Measurements from ENCODE around the gene RTP5. TPM values are rescaled to one million over a fixed set of nuclear protein-coding genes. Genes with fewer than 3 reads are reported as not detected.

The RTP5 gene
- total and polyA plus RNA-seq, 3 experiments from 2014 or later, result 0.11 to 0.23 (median 0.18) TPM

DNA sequence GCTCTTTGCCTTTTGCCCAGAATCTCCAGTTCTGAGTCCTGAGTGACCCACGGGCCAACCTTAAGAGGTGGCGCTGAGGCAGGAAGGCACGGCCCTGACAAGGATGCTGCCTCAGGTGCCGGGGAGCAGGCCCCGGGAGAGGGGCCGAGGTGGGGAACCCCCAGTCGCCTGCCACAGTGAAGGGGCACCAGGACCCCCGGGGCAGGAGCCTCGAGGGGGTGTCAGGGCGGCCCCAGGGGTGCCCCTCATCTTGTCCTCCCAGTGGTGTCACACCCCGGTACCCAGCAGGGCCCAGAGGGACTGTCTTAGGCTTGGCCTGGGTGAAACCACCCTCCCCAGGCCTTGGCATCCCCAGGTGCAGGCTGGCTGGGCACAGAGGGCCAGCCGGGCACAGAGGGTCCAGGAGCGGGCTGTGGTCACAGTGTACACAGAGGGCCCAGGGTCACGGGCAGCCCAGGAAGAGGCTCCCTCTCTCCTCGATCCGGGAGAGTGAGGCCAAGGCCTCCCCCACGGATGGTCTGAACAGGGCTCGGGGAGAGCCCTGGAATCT is 11.9 kb upstream of the RTP5 start:
- ChIA-PET CTCF (interaction anchor here (4.3 kb wide), 1 partner anchor 11 kb away, joined by 23 read pairs; no protein-coding TSS in a partner anchor), POLR2A (interaction anchor here (3.4 kb wide), 1 partner anchor 11 kb away, joined by 30 read pairs; the partner anchor contains the start of gene RTP5)
- H3K36me3 ChIP-seq (ENCODE audit: insufficient read depth, low read length), result no peaks in the 10 kb centered on the region
- peak overlapping the region; percentile 83 to 95 (median 90) for H3K4me3 Mint-ChIP-seq
- H3K36me3 Mint-ChIP-seq, result peaks cover 0 to 8% (median 0%) of the 10 kb centered on the region in 3 donors
- H3K27me3 Mint-ChIP-seq, result no peaks in the 10 kb centered on the region
- no peaks in the 10 kb centered on the region for H3K27me3 ChIP-seq (ENCODE audit: insufficient read depth, low read length, poor library complexity, severe bottlenecking)
- DNase-seq, result peak in 1 of 5 donors; percentile 45
- peaks cover 52% of the 10 kb centered on the region for H3K4me1 ChIP-seq (ENCODE audit: insufficient read depth, low read length)
- no peaks in the 10 kb centered on the region for H3K9me3 ChIP-seq (ENCODE audit: low read length)
- no peaks in the 10 kb centered on the region for H3K9me3 Mint-ChIP-seq
- H3K4me3 ChIP-seq (ENCODE audit: low read length), result peak overlapping the region; percentile 60
- peak overlapping the region in 7 of 8 donors; percentile 90 to 97 (median 91) for H3K27ac Mint-ChIP-seq
- peak overlapping the region; percentile 31 for H3K27ac ChIP-seq (ENCODE audit: low read depth, low read length)
- peaks cover 40 to 69% (median 47%) of the 10 kb centered on the region in 3 donors for H3K4me1 Mint-ChIP-seq

DNA sequence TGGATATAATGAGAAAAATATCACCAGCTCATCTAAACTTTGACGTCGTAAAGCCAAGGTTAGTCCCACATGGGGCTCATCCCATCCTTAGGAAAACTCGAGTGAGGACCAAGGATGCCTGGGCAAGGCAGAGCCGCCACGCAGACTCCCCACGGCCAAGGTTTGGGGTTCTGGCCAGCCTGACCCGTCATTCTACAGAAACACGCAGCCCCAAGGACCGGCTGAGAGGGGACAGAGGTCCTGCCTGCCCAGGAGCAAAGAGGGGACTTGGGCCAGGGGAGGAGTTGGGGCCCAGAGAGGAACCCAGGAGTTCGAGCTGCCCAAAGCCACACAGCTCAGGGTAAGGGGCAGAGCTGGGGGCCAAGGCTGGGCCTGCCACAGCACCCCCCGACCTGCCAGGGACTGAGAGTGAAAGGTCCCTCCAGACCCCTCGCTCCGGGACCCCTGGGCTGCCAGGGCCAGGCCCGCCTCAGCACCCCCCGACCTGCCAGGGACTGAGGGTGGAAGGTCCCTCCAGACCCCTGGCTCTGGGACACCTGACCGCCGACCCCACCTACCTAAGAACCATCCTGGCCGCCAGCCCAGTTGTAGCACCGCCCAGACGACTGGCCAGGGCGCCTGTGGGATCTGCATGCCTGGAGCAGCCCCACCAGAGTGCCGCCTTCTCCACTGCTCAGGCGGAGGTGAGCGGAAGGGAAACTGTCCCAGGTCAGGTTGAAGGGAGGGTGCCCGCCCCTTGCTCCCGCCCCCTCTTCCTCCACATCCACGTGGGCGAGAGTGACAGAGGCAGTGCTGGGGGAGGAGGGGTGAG is 11.1 kb upstream of the RTP5 start, which contains the start of gene PDCD1:
Gene PDCD1 (minus strand): TSS at position 689 of the 811 bp plus-strand sequence. CDS start 56 bp downstream, at position 633.
- H3K27me3 ChIP-seq (ENCODE audit: insufficient read depth, low read length, poor library complexity, severe bottlenecking), result no peaks in the 10 kb centered on the region
- H3K9me3 ChIP-seq (ENCODE audit: low read length), result no peaks in the 10 kb centered on the region
- H3K36me3 Mint-ChIP-seq, result peaks cover 0 to 2% (median 0%) of the 10 kb centered on the region in 3 donors
- DNase-seq, result peak in 4 of 5 donors; percentile 47 to 73 (median 53)
- H3K27ac Mint-ChIP-seq, result peak within 1 kb of the TSS; percentile 93 to 98 (median 97)
- peak within 1 kb of the TSS; percentile 89 to 99 (median 92) for H3K4me3 Mint-ChIP-seq
- ChIA-PET CTCF (interaction anchor here (1.0 to 4.3 kb wide), 3 partner anchors 10 to 20 kb away, joined by 3 to 23 read pairs (median 5); no protein-coding TSS in a partner anchor), POLR2A (interaction anchor here (3.4 kb wide), 1 partner anchor 10 kb away, joined by 30 read pairs; the partner anchor contains the start of gene RTP5)
- no peaks in the 10 kb centered on the region for H3K36me3 ChIP-seq (ENCODE audit: insufficient read depth, low read length)
- peak within 1 kb of the TSS; percentile 60 for H3K4me3 ChIP-seq (ENCODE audit: low read length)
- no peaks in the 10 kb centered on the region for H3K9me3 Mint-ChIP-seq
- H3K27me3 Mint-ChIP-seq, result no peaks in the 10 kb centered on the region
- peaks cover 45 to 77% (median 54%) of the 10 kb centered on the region in 3 donors for H3K4me1 Mint-ChIP-seq
- H3K27ac ChIP-seq (ENCODE audit: low read depth, low read length), result peak within 1 kb of the TSS; percentile 31
- H3K4me1 ChIP-seq (ENCODE audit: insufficient read depth, low read length), result peaks cover 60% of the 10 kb centered on the region

DNA sequence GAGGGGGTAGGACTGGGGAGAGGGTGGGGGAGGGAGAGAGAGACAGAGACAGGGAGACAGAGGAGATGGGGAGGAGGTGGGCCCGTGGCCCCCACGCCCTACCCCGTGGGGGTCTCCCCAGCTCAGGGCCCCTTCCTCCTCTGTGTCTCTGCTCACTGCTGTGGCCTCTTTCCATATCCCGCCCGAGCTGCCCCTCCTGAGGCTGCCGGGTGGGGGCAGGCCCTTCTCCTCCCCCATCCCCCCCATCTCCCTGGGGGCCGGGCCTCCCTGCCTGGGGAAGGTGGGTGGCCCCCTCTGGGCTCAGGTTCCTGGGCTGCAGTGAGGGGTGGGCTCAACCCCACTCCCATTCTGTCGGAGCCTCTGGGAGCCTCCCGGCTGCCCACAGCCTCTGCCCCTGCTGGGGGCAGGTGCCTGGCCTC is 10.5 kb upstream of the RTP5 start:
- ChIA-PET POLR2A (interaction anchor here (0.6 to 3.4 kb wide), 3 partner anchors 9 to 157 kb away, joined by 5 to 30 read pairs (median 7); partner anchors contain the start of genes ING5 and RTP5), CTCF (interaction anchor here (1.0 to 4.3 kb wide), 7 partner anchors 9 to 22 kb away, joined by 3 to 23 read pairs (median 4); no protein-coding TSS in a partner anchor)
- H3K9me3 ChIP-seq (ENCODE audit: low read length), result no peaks in the 10 kb centered on the region
- no peaks in the 10 kb centered on the region for H3K27me3 ChIP-seq (ENCODE audit: insufficient read depth, low read length, poor library complexity, severe bottlenecking)
- H3K27ac Mint-ChIP-seq, result peak overlapping the region in 7 of 8 donors; percentile 93 to 98 (median 97)
- peak overlapping the region; percentile 60 for H3K4me3 ChIP-seq (ENCODE audit: low read length)
- no peaks in the 10 kb centered on the region for H3K27me3 Mint-ChIP-seq
- peak overlapping the region; percentile 28 for H3K27ac ChIP-seq (ENCODE audit: low read depth, low read length)
- no peaks in the 10 kb centered on the region for H3K36me3 ChIP-seq (ENCODE audit: insufficient read depth, low read length)
- H3K4me1 Mint-ChIP-seq, result peaks cover 50 to 82% (median 60%) of the 10 kb centered on the region in 3 donors
- DNase-seq, result no peak
- peaks cover 0 to 2% (median 0%) of the 10 kb centered on the region in 3 donors for H3K36me3 Mint-ChIP-seq
- H3K4me1 ChIP-seq (ENCODE audit: insufficient read depth, low read length), result peaks cover 66% of the 10 kb centered on the region
- H3K9me3 Mint-ChIP-seq, result no peaks in the 10 kb centered on the region
- H3K4me3 Mint-ChIP-seq, result peak overlapping the region; percentile 89 to 99 (median 92)

DNA sequence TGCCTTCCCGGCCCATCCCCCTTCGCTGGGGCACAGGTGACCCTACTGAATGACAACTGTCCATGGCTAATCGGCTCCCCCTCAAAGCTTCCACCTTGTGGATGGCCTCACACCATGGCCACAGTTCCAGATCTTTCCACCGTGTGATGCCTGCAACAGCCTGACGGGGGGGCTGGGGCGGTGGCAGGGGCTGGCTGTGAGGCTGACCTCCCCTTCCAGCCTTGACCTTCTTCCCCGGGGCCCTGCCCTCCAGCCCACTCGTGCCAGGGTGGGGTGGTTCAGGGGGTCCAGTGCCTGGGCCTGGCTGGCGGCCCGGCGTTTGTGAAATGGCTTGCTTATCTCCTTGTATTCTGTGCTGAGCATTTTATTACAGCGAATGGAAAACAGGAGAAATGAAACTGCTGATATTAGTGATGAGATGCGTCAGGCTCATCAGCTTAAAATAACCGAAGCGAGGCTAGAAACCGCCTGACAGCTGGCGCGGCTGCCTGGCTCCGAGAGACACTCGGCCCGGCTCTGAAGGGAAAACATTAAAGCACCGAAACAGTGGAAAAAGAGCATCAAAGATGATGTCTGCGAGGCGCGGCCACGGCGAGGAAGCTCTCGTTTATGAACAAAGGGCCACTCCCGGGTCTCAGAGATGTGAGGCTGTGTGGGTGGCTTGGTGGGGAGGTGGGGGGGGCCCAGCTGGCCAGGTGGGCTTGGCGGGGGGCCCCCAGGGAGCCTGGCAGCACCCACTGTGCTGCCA is 9.9 kb upstream of the RTP5 start:
- Mint-ChIP-seq H3K4me1 (peaks cover 55 to 85% (median 66%) of the 10 kb centered on the region in 3 donors), H3K36me3 (peaks cover 0 to 2% (median 0%) of the 10 kb centered on the region in 3 donors), H3K27me3 (no peaks in the 10 kb centered on the region), H3K4me3 (peak overlapping the region; percentile 89 to 99 (median 92)), H3K27ac (peak overlapping the region; percentile 89 to 98 (median 97)), H3K9me3 (no peaks in the 10 kb centered on the region)
- Histone ChIP-seq H3K27ac (ENCODE audit: low read depth, low read length) (peak overlapping the region; percentile 28), H3K27me3 (ENCODE audit: insufficient read depth, low read length, poor library complexity, severe bottlenecking) (no peaks in the 10 kb centered on the region), H3K9me3 (ENCODE audit: low read length) (no peaks in the 10 kb centered on the region), H3K4me1 (ENCODE audit: insufficient read depth, low read length) (peaks cover 72% of the 10 kb centered on the region), H3K4me3 (ENCODE audit: low read length) (peak overlapping the region; percentile 60), H3K36me3 (ENCODE audit: insufficient read depth, low read length) (no peaks in the 10 kb centered on the region)
- DNase-seq, result peak in 2 of 5 donors; percentile 44 to 68
- ChIA-PET POLR2A (interaction anchor here (0.6 to 3.4 kb wide), 4 partner anchors 9 to 158 kb away, joined by 5 to 30 read pairs (median 8); partner anchors contain the start of genes ING5 and RTP5), CTCF (interaction anchor here (1.0 to 4.3 kb wide), 7 partner anchors 9 to 22 kb away, joined by 3 to 23 read pairs (median 4); no protein-coding TSS in a partner anchor)

DNA sequence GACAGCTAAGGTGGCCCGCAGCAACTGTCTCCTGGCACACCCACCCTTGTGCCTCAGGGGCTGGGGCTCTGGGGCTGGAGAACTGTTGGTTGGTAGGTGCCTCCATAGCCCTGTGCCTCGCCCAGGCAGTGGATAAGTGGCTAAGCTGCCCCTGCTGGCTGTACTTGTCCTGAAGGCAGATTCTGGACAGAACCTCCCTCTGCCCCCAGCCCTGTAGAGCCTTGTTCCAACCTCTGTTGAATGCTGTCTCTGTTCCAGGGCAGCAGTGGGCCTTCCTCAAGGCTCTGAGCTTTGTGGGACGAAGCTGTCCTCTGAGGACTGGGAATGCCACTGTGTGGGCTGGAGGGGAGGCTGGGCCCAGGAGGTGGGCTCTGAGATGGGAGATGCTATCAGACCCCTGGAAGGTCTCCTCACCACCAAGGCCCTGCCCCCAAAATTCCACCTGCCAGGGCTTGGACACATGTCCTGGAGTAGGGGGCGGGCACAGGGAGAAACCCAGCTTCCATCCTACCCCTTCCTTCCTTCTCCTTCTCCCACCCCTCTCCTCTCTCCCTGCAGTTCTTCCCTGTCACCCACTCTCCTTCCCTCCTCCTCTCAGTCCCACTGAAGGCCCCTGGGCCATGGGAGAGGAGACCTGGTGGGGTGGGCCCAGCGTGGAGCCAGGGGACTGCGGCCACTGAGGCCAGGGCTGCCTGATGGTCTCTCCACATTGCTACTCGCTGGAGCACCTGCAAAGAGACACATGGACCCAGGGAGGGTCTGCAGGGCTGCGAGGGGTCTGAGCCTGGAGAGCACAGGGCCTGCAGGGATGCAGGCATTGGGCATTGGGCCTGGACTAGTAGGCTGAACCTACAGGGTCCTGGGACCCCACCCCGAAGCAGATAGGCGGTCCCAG is 9.1 kb upstream of the RTP5 start:
- H3K27ac ChIP-seq (ENCODE audit: low read depth, low read length), result peak overlapping the region; percentile 28
- no peaks in the 10 kb centered on the region for H3K9me3 Mint-ChIP-seq
- H3K4me3 Mint-ChIP-seq, result peak overlapping the region; percentile 89 to 99 (median 92)
- peaks cover 61 to 87% (median 73%) of the 10 kb centered on the region in 3 donors for H3K4me1 Mint-ChIP-seq
- H3K36me3 ChIP-seq (ENCODE audit: insufficient read depth, low read length), result no peaks in the 10 kb centered on the region
- H3K4me3 ChIP-seq (ENCODE audit: low read length), result peak overlapping the region; percentile 60
- CTCF ChIA-PET, result interaction anchor here (1.3 to 4.3 kb wide), 5 partner anchors 8 to 21 kb away, joined by 3 to 23 read pairs (median 4); no protein-coding TSS in a partner anchor
- DNase-seq, result no peak
- no peaks in the 10 kb centered on the region for H3K27me3 ChIP-seq (ENCODE audit: insufficient read depth, low read length, poor library complexity, severe bottlenecking)
- POLR2A ChIA-PET, result interaction anchor here (1.2 to 3.4 kb wide), 3 partner anchors 8 to 158 kb away, joined by 7 to 30 read pairs (median 10); partner anchors contain the start of genes ING5 and RTP5
- H3K4me1 ChIP-seq (ENCODE audit: insufficient read depth, low read length), result peaks cover 73% of the 10 kb centered on the region
- H3K27ac Mint-ChIP-seq, result peak overlapping the region; percentile 89 to 98 (median 97)
- peaks cover 0 to 3% (median 2%) of the 10 kb centered on the region in 3 donors for H3K36me3 Mint-ChIP-seq
- H3K27me3 Mint-ChIP-seq, result peaks cover 0 to 1% of the 10 kb centered on the region in 2 donors
- H3K9me3 ChIP-seq (ENCODE audit: low read length), result no peaks in the 10 kb centered on the region

DNA sequence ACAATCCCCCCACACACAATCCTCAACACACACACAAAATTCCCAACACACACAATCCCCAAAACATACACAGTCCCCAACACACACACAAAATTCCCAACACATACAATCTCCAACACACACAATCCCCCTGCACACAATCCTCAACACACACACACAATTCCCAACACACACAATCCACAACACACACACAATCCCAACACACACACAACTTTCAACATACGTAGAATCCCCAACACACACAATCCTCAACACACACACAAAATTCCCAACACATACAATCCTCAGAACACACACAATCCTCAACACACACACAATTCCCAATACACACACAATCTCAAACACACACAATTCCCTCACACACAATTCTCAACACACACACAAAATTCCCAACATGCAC is 8.3 kb upstream of the RTP5 start:
- no peaks in the 10 kb centered on the region for H3K27me3 ChIP-seq (ENCODE audit: insufficient read depth, low read length, poor library complexity, severe bottlenecking)
- peaks cover 80% of the 10 kb centered on the region for H3K4me1 ChIP-seq (ENCODE audit: insufficient read depth, low read length)
- H3K4me1 Mint-ChIP-seq, result peaks cover 63 to 88% (median 73%) of the 10 kb centered on the region in 3 donors

More for the DNA sequence above, 8.3 kb upstream of the RTP5 start:
- peak overlapping the region; percentile 75 to 92 (median 90) for H3K27ac Mint-ChIP-seq
- CTCF ChIA-PET, result no interaction called here
- peak overlapping the region; percentile 29 to 80 (median 64) for H3K4me3 Mint-ChIP-seq
- no peak for DNase-seq
- POLR2A ChIA-PET, result no interaction called here
- no peaks in the 10 kb centered on the region for H3K9me3 ChIP-seq (ENCODE audit: low read length)
- H3K36me3 ChIP-seq (ENCODE audit: insufficient read depth, low read length), result no peaks in the 10 kb centered on the region
- no peak overlapping the region for H3K4me3 ChIP-seq (ENCODE audit: low read length)
- peaks cover 0 to 4% (median 0%) of the 10 kb centered on the region in 3 donors for H3K36me3 Mint-ChIP-seq
- H3K27ac ChIP-seq (ENCODE audit: low read depth, low read length), result no peak overlapping the region
- peaks cover 0 to 4% of the 10 kb centered on the region in 2 donors for H3K27me3 Mint-ChIP-seq
- peaks cover 0 to 2% (median 0%) of the 10 kb centered on the region in 5 donors for H3K9me3 Mint-ChIP-seq

All from CD8-positive, alpha-beta memory T cell (primary cell).